Erythroblast (primary cell): ENCODE results near the gene PTGES.

Experiments
- GATA1 ChIP-seq: IDR thresholded peaks from 2 replicates; pipeline ENCODE4 v1.6.1; 2011; ENCODE audit warnings: low read depth, mild to moderate bottlenecking, control low read depth, low read length, moderate library complexity
- POLR2A ChIP-seq: IDR thresholded peaks from 2 replicates; pipeline ENCODE4 v1.6.1; 2011; ENCODE audit warnings: mild to moderate bottlenecking, low read length

DNA sequence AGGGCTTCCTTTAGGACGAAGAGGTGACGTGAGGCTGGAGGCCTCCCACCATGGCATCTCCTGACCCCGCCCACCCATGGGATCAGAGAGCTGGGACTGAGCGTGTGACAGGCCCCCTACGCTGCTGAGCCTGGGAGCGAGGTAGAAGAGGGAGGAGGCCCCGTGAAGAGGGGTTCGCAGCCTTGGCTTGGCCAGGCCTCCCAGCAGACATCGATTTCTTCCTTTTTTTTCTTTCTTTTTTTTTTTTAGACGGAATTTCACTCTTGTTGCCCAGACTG, 39.5 kb downstream of the PTGES start:
- TF ChIP-seq POLR2A (no peak), GATA1 (no peak)
